Neuron (in vitro differentiated cells): ENCODE data around the gene SAGE1.

Source experiments
- H2AFZ ChIP-seq: one replicate; pipeline ENCODE4 v1.6.1; 2013; ENCODE audit warnings: low read depth, mild to moderate bottlenecking, inconsistent platforms, low read length, moderate library complexity
- H3K27me3 ChIP-seq: one replicate; pipeline ENCODE4 v1.6.1; 2013; ENCODE audit warnings: low read length; ENCODE audit not compliant: insufficient read depth
- H3K36me3 ChIP-seq: one replicate; pipeline ENCODE4 v1.6.1; 2013; ENCODE audit warnings: low read length; ENCODE audit not compliant: insufficient read depth
- H3K4me1 ChIP-seq: one replicate; pipeline ENCODE4 v1.6.1; 2013; ENCODE audit warnings: low read length; ENCODE audit not compliant: insufficient read depth
- H3K4me3 ChIP-seq: 2 replicates; pipeline ENCODE4 v1.5.1; 2013; ENCODE audit warnings: mild to moderate bottlenecking, low read length, moderate library complexity
- H3K9me3 ChIP-seq: one replicate; pipeline ENCODE4 v1.6.1; 2013; ENCODE audit warnings: low read length

SAGE1 gene

DNA sequence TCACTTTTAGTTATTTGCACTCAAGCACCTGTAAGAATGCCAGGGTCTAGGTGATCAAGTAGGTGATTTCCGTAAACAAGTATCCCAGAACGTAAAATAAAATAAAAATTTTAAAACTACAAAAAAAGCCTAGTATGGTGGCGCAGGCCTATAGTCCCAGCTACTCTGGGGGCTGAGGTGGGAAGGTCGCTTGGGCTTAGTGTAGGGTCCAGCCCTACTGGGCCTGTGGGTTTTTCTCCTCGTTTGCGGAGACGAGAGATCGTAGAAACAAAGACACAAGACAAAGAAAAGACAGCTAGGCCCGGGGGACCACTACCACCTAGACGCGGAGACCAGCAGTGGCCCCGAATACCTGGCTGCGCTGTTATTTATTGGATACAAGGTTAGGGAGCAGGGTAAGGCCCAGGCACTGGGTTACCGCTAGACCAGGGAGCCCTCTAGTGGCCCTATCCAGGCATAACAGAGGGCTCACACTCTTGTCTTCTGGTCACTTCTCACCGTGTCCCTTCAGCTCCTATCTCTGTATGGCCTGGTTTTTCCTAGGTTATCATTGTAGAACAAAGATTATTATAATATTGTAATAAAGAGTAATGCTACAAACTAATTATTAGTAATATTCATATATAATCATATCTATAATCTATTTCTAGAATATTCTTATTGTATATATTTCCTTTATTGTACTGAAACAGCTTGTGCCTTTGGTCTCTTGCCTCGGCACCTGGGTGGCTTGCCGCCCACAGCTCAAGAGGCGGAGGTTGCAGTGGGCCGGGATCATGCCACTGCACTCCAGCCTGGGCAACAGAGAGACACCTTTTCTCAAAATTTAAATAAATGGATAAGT lies 38.4 kb downstream of the SAGE1 start:
- Histone ChIP-seq H3K4me1 (no peaks in the 10 kb centered on the region), H3K36me3 (no peaks in the 10 kb centered on the region), H3K27me3 (peaks cover 5% of the 10 kb centered on the region), H3K4me3 (no peak overlapping the region), H2AFZ (no peak overlapping the region), H3K9me3 (no peaks in the 10 kb centered on the region)

DNA sequence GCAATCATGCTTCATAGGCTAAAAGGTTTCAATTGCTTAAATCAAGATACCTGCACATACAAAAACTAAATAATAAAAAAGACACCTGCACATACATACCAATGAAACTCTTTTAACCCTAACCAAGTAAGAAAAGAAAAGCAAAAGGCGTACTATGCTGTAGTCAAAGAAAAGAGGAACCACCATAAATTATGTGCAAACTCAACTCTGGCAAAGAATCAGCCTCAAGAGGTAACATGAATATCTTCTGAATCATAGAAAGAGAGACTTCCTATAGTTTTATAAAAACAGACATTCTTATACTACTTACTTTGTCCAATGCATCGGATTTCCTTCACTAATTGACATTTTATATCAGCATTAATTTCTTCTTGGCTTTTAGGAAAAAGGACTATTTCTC lies 51.0 kb downstream of the SAGE1 start:
- H3K36me3 ChIP-seq, result no peaks in the 10 kb centered on the region
- no peak overlapping the region for H2AFZ ChIP-seq
- no peak overlapping the region for H3K4me3 ChIP-seq
- H3K4me1 ChIP-seq, result no peaks in the 10 kb centered on the region
- H3K9me3 ChIP-seq, result peaks cover 2% of the 10 kb centered on the region
- no peaks in the 10 kb centered on the region for H3K27me3 ChIP-seq

DNA sequence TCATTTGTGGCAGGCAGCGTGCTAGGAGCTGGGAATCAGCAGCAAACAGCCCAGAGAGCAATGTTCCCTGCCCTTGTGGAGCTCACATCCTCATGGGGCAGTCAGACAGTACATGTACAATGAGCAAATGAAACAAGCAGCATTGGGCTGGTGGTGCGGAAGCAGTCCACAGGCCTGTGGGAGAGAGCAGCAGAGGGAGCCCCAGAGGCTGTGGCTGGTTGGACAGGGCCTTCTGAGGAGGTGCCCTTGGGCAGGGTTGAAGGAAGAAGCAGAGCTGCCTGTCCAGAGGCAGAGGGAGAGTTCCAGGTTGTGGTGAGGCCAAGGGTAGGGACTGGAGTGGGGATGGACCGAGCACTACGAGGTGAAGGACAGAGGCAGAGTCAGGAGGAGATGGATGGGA lies 57.8 kb downstream of the SAGE1 start:
- no peak overlapping the region for H3K4me3 ChIP-seq
- no peaks in the 10 kb centered on the region for H3K36me3 ChIP-seq

More for the DNA sequence above, 57.8 kb downstream of the SAGE1 start:
- H3K27me3 ChIP-seq, result no peaks in the 10 kb centered on the region
- H3K4me1 ChIP-seq, result no peaks in the 10 kb centered on the region
- no peak overlapping the region for H2AFZ ChIP-seq
- no peaks in the 10 kb centered on the region for H3K9me3 ChIP-seq
